A549 (cell line): Measurements from ENCODE around the gene TNIK. TPM values are rescaled to one million over a fixed set of nuclear protein-coding genes. Genes with fewer than 3 reads are reported as not detected.

ENCODE experiments used
- ATAC-seq, 2 experiments: fragments of 200-7000 bp in 1 of 2; fragments of >200 bp in 1 of 2; cut with Nextera tagmentation in 1 of 2; cut with Tn5 transposase in 1 of 2; 3 replicates each; pipeline versions ENCODE4 v1.8.0 to v1.9.1; 2018 to 2020; ENCODE audit warnings: mild to moderate bottlenecking in 1 of 2, moderate library complexity in 1 of 2
- CTCF ChIA-PET: fragments of 300-600 bp; sonication (Branson Sonifier 250); formaldehyde crosslinking; extraction: SDS; loops from one replicate; lab custom pipeline; 2021; ENCODE audit warnings: antibody characterized with exemption, inconsistent platforms; lab: Yijun Ruan, JAX
- POLR2A ChIA-PET: fragments of 350-600 bp; formaldehyde crosslinking; extraction: SDS; loops from one replicate; lab custom pipeline; 2021; ENCODE audit warnings: antibody characterized with exemption, inconsistent platforms; lab: Yijun Ruan, JAX
- DNase-seq, 2 experiments: peaks; one replicate each; pipeline versions ENCODE4 v3.0.0 to v3.0.0-alpha.2; 2011 to 2016; ENCODE audit warnings: low read depth in 1 of 2, low spot score in 1 of 2
- FAIRE-seq: peaks from 2 replicates; lab custom pipeline; 2011; peaks lifted over from hg19 to GRCh38; lab: Jason Lieb, UNC
- H3K27ac ChIP-seq, 2 experiments: fragments of >200 bp; sonication (Bioruptor Twin); formaldehyde crosslinking; 3 replicates each; pipeline ENCODE4 v1.5.1; 2016 to 2017
- H3K4me1 ChIP-seq: fragments of >200 bp; sonication (Bioruptor Twin); formaldehyde crosslinking; 3 replicates; pipeline ENCODE4 v1.6.1; 2016
- H3K4me2 ChIP-seq: fragments of >200 bp; sonication (Bioruptor Twin); formaldehyde crosslinking; 3 replicates; pipeline ENCODE4 v1.6.1; 2016
- H3K4me3 ChIP-seq: fragments of >200 bp; sonication (Bioruptor Twin); formaldehyde crosslinking; 3 replicates; pipeline ENCODE4 v1.5.1; 2016
- H3K9me3 ChIP-seq: fragments of >200 bp; sonication (Bioruptor Twin); formaldehyde crosslinking; 3 replicates; pipeline ENCODE4 v1.6.1; 2016
- BHLHE40 ChIP-seq: IDR thresholded peaks from 2 replicates; pipeline ENCODE4 v1.6.1; 2012; ENCODE audit warnings: low read depth, low read length, inconsistent platforms
- CBX2 ChIP-seq: fragments of 200-600 bp; sonication (generic); IDR thresholded peaks from 2 replicates; pipeline ENCODE4 v1.6.1; 2016; ENCODE audit warnings: low read depth, mild to moderate bottlenecking, borderline replicate concordance
- CBX8 ChIP-seq: fragments of 200-600 bp; sonication (generic); IDR thresholded peaks from 2 replicates; pipeline ENCODE4 v1.6.1; 2016
- CEBPB ChIP-seq, 2 experiments: fragments of >200 bp in 1 of 2; sonication (Bioruptor Twin) in 1 of 2; formaldehyde crosslinking in 1 of 2; IDR thresholded peaks; 2 replicates each; pipeline ENCODE4 v1.6.1; 2012 to 2016
- CHD2 ChIP-seq: fragments of 150-350 bp; IDR thresholded peaks from 2 replicates; pipeline ENCODE4 v1.6.1; 2014; ENCODE audit warnings: low read length; ENCODE audit not compliant: partially characterized antibody
- EHMT2 ChIP-seq: fragments of 200-600 bp; sonication (generic); IDR thresholded peaks from 2 replicates; pipeline ENCODE4 v1.6.1; 2016; ENCODE audit warnings: antibody characterized with exemption, low read depth, mild to moderate bottlenecking, moderate library complexity
- EP300 ChIP-seq, 2 experiments: fragments of >200 bp; sonication (Bioruptor Twin); formaldehyde crosslinking; IDR thresholded peaks; 2 replicates in 1 of 2; 3 replicates in 1 of 2; pipeline ENCODE4 v1.6.1; 2016 to 2017
- ESRRA ChIP-seq: fragments of 150-350 bp; IDR thresholded peaks from 2 replicates; pipeline ENCODE4 v1.6.1; 2014; ENCODE audit warnings: mild to moderate bottlenecking, low read length, borderline replicate concordance
- FOSB ChIP-seq: fragments of 250-450 bp; sonication (Bioruptor Pico); IDR thresholded peaks from 2 replicates; pipeline ENCODE4 v1.5.0; 2020; ENCODE audit warnings: mild to moderate bottlenecking, moderate library complexity
- FOXS1 ChIP-seq: fragments of 250-450 bp; sonication (Bioruptor Pico); IDR thresholded peaks from 2 replicates; pipeline ENCODE4 v1.5.0; 2020; ENCODE audit warnings: mild to moderate bottlenecking, moderate library complexity
- GATA3 ChIP-seq: IDR thresholded peaks from 2 replicates; pipeline ENCODE4 v1.6.1; 2012; ENCODE audit warnings: borderline replicate concordance
- HOXA7 ChIP-seq: fragments of 250-450 bp; sonication (Bioruptor Pico); IDR thresholded peaks from 2 replicates; pipeline ENCODE4 v1.5.0; 2020; ENCODE audit warnings: mild to moderate bottlenecking, moderate library complexity
- HOXB13 ChIP-seq: fragments of 250-450 bp; sonication (Bioruptor Pico); IDR thresholded peaks from 2 replicates; pipeline ENCODE4 v1.5.0; 2020; ENCODE audit warnings: low read depth, mild to moderate bottlenecking, moderate library complexity
- KDM5A ChIP-seq: fragments of 200-600 bp; sonication (generic); IDR thresholded peaks from 2 replicates; pipeline ENCODE4 v1.6.1; 2016; ENCODE audit warnings: antibody characterized with exemption, mild to moderate bottlenecking
- MAZ ChIP-seq: fragments of 150-350 bp; IDR thresholded peaks from 2 replicates; pipeline ENCODE4 v1.6.1; 2014; ENCODE audit warnings: antibody characterized with exemption, low read depth, low read length, borderline replicate concordance
- NFE2L2 ChIP-seq: fragments of 150-350 bp; conservative IDR thresholded peaks from 2 replicates; pipeline ENCODE4 v1.6.1; 2014; ENCODE audit warnings: low read length
- NPAS2 ChIP-seq: fragments of 250-450 bp; sonication (Bioruptor Pico); IDR thresholded peaks from 2 replicates; pipeline ENCODE4 v1.8.0; 2022; ENCODE audit warnings: mild to moderate bottlenecking, moderate library complexity, borderline replicate concordance
- PBX3 ChIP-seq: IDR thresholded peaks from 2 replicates; pipeline ENCODE4 v1.6.1; 2012
- POLR2A ChIP-seq: IDR thresholded peaks from 2 replicates; pipeline ENCODE4 v1.6.1; 2012; ENCODE audit warnings: mild to moderate bottlenecking, low read length
- POLR2AphosphoS2 ChIP-seq: conservative IDR thresholded peaks from 2 replicates; pipeline ENCODE4 v1.6.1; 2012; ENCODE audit warnings: low read length, improper control_type of control experiment, inconsistent platforms
- RFX5 ChIP-seq: fragments of 450-650 bp; IDR thresholded peaks from 2 replicates; pipeline ENCODE4 v1.7.1; 2014; ENCODE audit warnings: antibody characterized with exemption, mild to moderate bottlenecking, moderate library complexity
- RNF2 ChIP-seq: fragments of 200-600 bp; sonication (generic); IDR thresholded peaks from 2 replicates; pipeline ENCODE4 v1.6.1; 2016; ENCODE audit warnings: low read depth, mild to moderate bottlenecking, antibody characterized with exemption, moderate library complexity, borderline replicate concordance
- SMC3 ChIP-seq: fragments of >200 bp; sonication (Bioruptor Twin); formaldehyde crosslinking; IDR thresholded peaks from 3 replicates; pipeline ENCODE4 v1.6.1; 2018; ENCODE audit warnings: inconsistent platforms
- TFCP2L1 ChIP-seq: fragments of 250-450 bp; sonication (Bioruptor Pico); IDR thresholded peaks from 2 replicates; pipeline ENCODE4 v1.5.0; 2021; ENCODE audit warnings: mild to moderate bottlenecking
- USF2 ChIP-seq: fragments of 450-650 bp; IDR thresholded peaks from 2 replicates; pipeline ENCODE4 v1.6.1; 2014; ENCODE audit warnings: antibody characterized with exemption
- ZFP36 ChIP-seq: fragments of 450-650 bp; IDR thresholded peaks from 2 replicates; pipeline ENCODE4 v1.6.1; 2014; ENCODE audit warnings: borderline replicate concordance; ENCODE audit not compliant: partially characterized antibody
- WGBS: methylation state at CpG from one replicate; pipeline ENCODE4 v1.1.6; 2017; ENCODE audit errors: missing lambda C conversion rate; 5-methylcytosine and 5-hydroxymethylcytosine counted together
- polyA plus RNA-seq, 4 experiments: library from polyadenylated mRNA; depleted of rRNA in 3 of 4; stranded (reverse); fragments of >200 nt; fragmentation: RNase III in 1 of 4; extraction: RNeasy Plus Mini Kit Qiagen cat#74134 plus additional on column Dnase treatment in 1 of 4; gene quantifications; 2 replicates in 3 of 4; 3 replicates in 1 of 4; pipeline ENCODE4 v1.2.3, GENCODE V29; 2011 to 2017

The TNIK gene
- polyA plus RNA-seq, 2 of the 4 experiments (the other 2 are of a cell fraction): 1.6 to 1.8 TPM

DNA sequence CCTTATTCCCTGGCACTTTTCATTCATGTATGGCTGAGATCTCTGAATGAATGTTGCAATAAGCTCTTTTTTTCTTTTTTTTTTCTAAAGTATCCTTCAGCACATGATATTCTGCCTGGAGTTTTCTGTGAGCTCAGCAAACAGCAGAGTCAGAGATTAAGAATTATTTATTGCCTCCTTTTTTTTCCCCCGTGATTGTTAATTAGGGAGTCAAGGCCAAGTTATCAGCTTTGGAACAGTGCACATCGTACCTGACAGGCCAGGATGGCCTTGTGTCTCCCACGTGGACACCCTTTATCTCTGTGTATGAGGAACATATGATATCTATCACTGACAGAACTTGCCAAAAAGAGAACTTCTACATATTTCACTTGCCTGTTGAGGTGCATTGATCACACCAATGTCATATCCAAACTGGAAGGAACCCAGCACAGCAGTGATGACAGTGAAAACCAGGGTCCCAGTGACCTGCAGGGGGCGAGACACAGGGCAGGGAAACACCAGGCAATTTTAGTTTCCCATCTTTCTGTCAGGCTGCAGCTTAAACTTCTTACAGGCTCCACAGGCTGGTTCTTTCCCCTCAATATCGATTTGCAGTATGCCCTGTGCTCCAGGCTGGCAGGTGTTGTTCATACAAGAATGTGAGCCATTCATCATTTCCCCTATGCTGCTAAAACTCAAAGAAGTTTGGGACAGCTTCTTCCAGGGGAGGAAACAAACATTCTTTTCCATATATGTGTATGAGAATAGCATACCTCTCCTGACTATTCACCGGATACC, 441.9 kb downstream of the TNIK start:
- 50% methylated on average over 6 of the region's 6 CpGs for WGBS
- no peaks in the 10 kb centered on the region for H3K9me3 ChIP-seq
- DNase-seq (no peak), FAIRE-seq (no peak), ATAC-seq (peak in 1 of 2 experiments; percentile 41; a peak in 1 of 6 replicates)
- POLR2A ChIA-PET: no interaction called here
- CTCF ChIA-PET: interaction anchor here (0.6 to 1.4 kb wide), 7 partner anchors 8 to 434 kb away, joined by 3 to 4 read pairs (median 3); no protein-coding TSS in a partner anchor
- TF ChIP-seq CHD2 (no peak), FOSB (CRISPR knock-in tag) (no peak), POLR2AphosphoS2 (no peak), SMC3 (no peak), RFX5 (no peak), BHLHE40 (no peak), ZFP36 (no peak), HOXA7 (CRISPR knock-in tag) (no peak), KDM5A (no peak), POLR2A (no peak), MAZ (no peak), PBX3 (no peak), NFE2L2 (no peak), GATA3 (no peak), EHMT2 (no peak), HOXB13 (CRISPR knock-in tag) (no peak), CEBPB (IDR thresholded peaks at IDR 0.05) (no peak)
- no peak overlapping the region for H3K4me3 ChIP-seq
- peaks cover 8% of the 10 kb centered on the region; the same call in 2 of the 3 replicates for H3K4me1 ChIP-seq
- no peak overlapping the region for H3K4me2 ChIP-seq
- no peak overlapping the region for H3K27ac ChIP-seq

GRCh38 chr3:171013822-171014748, 446.1 kb downstream of the TNIK start:
- ATAC-seq (no peak), FAIRE-seq (no peak), DNase-seq (no peak)
- POLR2A ChIA-PET: no interaction called here
- WGBS: 61% methylated on average over 5 of the region's 5 CpGs
- Histone ChIP-seq H3K4me1 (peaks cover 10% of the 10 kb centered on the region; the same call in 2 of the 3 replicates), H3K27ac (no peak overlapping the region; a peak in 1 of 6 replicates), H3K9me3 (no peaks in the 10 kb centered on the region), H3K4me2 (peak overlapping the region; percentile 51)
- CTCF ChIA-PET: interaction anchor here (0.8 to 1.0 kb wide), 2 partner anchors 9 to 52 kb away, joined by 3 read pairs; no protein-coding TSS in a partner anchor
- no peak for TF ChIP-seq ESRRA
- no peak for TF ChIP-seq CBX8
- TF ChIP-seq FOXS1: no peak
- no peak for TF ChIP-seq KDM5A
- TF ChIP-seq NPAS2 (CRISPR knock-in tag): no peak
- no peak for TF ChIP-seq HOXB13 (CRISPR knock-in tag)
- TF ChIP-seq GATA3: peak; percentile 49
- TF ChIP-seq FOSB (CRISPR knock-in tag): no peak
- TF ChIP-seq EP300 (IDR thresholded peaks at IDR 0.05): 0 out of 5 replicates have a peak, but pooled peaks of 1 of the 2 experiments have one; percentile 20
- TF ChIP-seq TFCP2L1 (CRISPR knock-in tag): no peak
- 0 out of 4 replicates have a peak, but pooled peaks of 1 of the 2 experiments have one; percentile 5 for TF ChIP-seq CEBPB (IDR thresholded peaks at IDR 0.05)
- no peak for TF ChIP-seq USF2
- TF ChIP-seq CBX2: no peak
- no peak for TF ChIP-seq RNF2
- TF ChIP-seq, all 56 proteins: peak for 3
- no peak overlapping the region for H3K4me3 ChIP-seq
